MM.1S (cell line): ENCODE measurements around the gene NTMT1.

Source experiments
- DNase-seq: peaks from one replicate; pipeline ENCODE4 v3.0.0-alpha.2; 2015
- H2AFZ ChIP-seq: fragments of 300-600 bp; sonication (generic); 2 replicates; pipeline ENCODE4 v1.6.0; 2016; ENCODE audit warnings: antibody characterized with exemption, low read length
- H3F3A ChIP-seq: fragments of 300-600 bp; sonication (generic); 2 replicates; pipeline ENCODE4 v1.6.1; 2016; ENCODE audit warnings: mild to moderate bottlenecking, antibody characterized with exemption, low read length, moderate library complexity, mixed read lengths; ENCODE audit not compliant: insufficient read depth
- H3K27ac ChIP-seq: fragments of 300-600 bp; sonication (generic); 2 replicates; pipeline ENCODE4 v1.5.1; 2016; ENCODE audit warnings: mild to moderate bottlenecking, low read length
- H3K27me3 ChIP-seq: fragments of 300-600 bp; sonication (generic); replicated peaks from 2 replicates; pipeline ENCODE4 v1.6.0; 2016; ENCODE audit warnings: low read length; ENCODE audit not compliant: insufficient read depth
- H3K36me3 ChIP-seq: fragments of 300-600 bp; sonication (generic); replicated peaks from 2 replicates; pipeline ENCODE4 v1.6.1; 2016; ENCODE audit warnings: mild to moderate bottlenecking, low read length, mixed read lengths; ENCODE audit not compliant: insufficient read depth
- H3K4me1 ChIP-seq: fragments of 300-600 bp; sonication (generic); 2 replicates; pipeline ENCODE4 v1.6.1; 2016; ENCODE audit warnings: low read length, mixed read lengths
- H3K4me2 ChIP-seq: fragments of 300-600 bp; sonication (generic); 2 replicates; pipeline ENCODE4 v1.6.0; 2016; ENCODE audit warnings: low read depth, low read length
- H3K4me3 ChIP-seq: fragments of 300-600 bp; sonication (generic); 2 replicates; pipeline ENCODE4 v1.5.1; 2016; ENCODE audit warnings: low read length, mixed read lengths
- H3K79me2 ChIP-seq: fragments of 300-600 bp; sonication (generic); 2 replicates; pipeline ENCODE4 v1.6.1; 2016; ENCODE audit warnings: mixed run types, low read length, mixed read lengths
- H3K9ac ChIP-seq: fragments of 300-600 bp; sonication (generic); 2 replicates; pipeline ENCODE4 v1.6.1; 2016; ENCODE audit warnings: low read length, mixed read lengths
- H3K9me2 ChIP-seq: fragments of 300-600 bp; sonication (generic); replicated peaks from 2 replicates; pipeline ENCODE4 v1.6.1; 2016; ENCODE audit warnings: mild to moderate bottlenecking, low read length, mixed read lengths; ENCODE audit not compliant: insufficient read depth
- H3K9me3 ChIP-seq: fragments of 300-600 bp; sonication (generic); replicated peaks from 2 replicates; pipeline ENCODE4 v1.6.1; 2016; ENCODE audit warnings: mild to moderate bottlenecking, low read length, mixed read lengths; ENCODE audit not compliant: insufficient read depth
- H4K20me1 ChIP-seq: fragments of 300-600 bp; sonication (generic); 2 replicates; pipeline ENCODE4 v1.6.1; 2016; ENCODE audit warnings: mild to moderate bottlenecking, low read length, moderate library complexity, mixed read lengths; ENCODE audit not compliant: insufficient read depth
- EZH2 ChIP-seq: fragments of 300-600 bp; sonication (generic); optimal IDR thresholded peaks from 2 replicates; pipeline ENCODE3; 2017; ENCODE audit warnings: low read depth, mild to moderate bottlenecking, antibody characterized with exemption, low read length, mixed read lengths
- EZH2phosphoT487 ChIP-seq: fragments of 300-600 bp; sonication (generic); IDR thresholded peaks from 2 replicates; pipeline ENCODE4 v1.6.1; 2018; ENCODE audit warnings: antibody characterized with exemption, low read length
- TF ChIP-seq, protein P1 (sequence below): fragments of 300-600 bp; sonication (generic); IDR thresholded peaks from 2 replicates; pipeline ENCODE4 v1.5.1; 2016; ENCODE audit warnings: antibody characterized with exemption, low read length, mixed read lengths

NTMT1 gene

GRCh38 chr9:129595311-129595741, 30.6 kb upstream of the NTMT1 start:
- Histone ChIP-seq H3K9ac (no peak overlapping the region), H3K36me3 (no peaks in the 10 kb centered on the region), H3K27ac (no peak overlapping the region), H3K27me3 (peaks cover 6% of the 10 kb centered on the region), H3K4me1 (no peaks in the 10 kb centered on the region), H3K9me2 (no peaks in the 10 kb centered on the region), H3K79me2 (no peaks in the 10 kb centered on the region), H4K20me1 (no peaks in the 10 kb centered on the region), H3F3A (no peaks in the 10 kb centered on the region), H3K9me3 (no peaks in the 10 kb centered on the region), H2AFZ (no peak overlapping the region), H3K4me3 (no peak overlapping the region), H3K4me2 (no peak overlapping the region)
- DNase-seq: peak; percentile 23
- TF ChIP-seq, protein P1, sequence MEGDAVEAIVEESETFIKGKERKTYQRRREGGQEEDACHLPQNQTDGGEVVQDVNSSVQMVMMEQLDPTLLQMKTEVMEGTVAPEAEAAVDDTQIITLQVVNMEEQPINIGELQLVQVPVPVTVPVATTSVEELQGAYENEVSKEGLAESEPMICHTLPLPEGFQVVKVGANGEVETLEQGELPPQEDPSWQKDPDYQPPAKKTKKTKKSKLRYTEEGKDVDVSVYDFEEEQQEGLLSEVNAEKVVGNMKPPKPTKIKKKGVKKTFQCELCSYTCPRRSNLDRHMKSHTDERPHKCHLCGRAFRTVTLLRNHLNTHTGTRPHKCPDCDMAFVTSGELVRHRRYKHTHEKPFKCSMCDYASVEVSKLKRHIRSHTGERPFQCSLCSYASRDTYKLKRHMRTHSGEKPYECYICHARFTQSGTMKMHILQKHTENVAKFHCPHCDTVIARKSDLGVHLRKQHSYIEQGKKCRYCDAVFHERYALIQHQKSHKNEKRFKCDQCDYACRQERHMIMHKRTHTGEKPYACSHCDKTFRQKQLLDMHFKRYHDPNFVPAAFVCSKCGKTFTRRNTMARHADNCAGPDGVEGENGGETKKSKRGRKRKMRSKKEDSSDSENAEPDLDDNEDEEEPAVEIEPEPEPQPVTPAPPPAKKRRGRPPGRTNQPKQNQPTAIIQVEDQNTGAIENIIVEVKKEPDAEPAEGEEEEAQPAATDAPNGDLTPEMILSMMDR: no peak
- TF ChIP-seq EZH2 (no peak), EZH2phosphoT487 (no peak)

DNA sequence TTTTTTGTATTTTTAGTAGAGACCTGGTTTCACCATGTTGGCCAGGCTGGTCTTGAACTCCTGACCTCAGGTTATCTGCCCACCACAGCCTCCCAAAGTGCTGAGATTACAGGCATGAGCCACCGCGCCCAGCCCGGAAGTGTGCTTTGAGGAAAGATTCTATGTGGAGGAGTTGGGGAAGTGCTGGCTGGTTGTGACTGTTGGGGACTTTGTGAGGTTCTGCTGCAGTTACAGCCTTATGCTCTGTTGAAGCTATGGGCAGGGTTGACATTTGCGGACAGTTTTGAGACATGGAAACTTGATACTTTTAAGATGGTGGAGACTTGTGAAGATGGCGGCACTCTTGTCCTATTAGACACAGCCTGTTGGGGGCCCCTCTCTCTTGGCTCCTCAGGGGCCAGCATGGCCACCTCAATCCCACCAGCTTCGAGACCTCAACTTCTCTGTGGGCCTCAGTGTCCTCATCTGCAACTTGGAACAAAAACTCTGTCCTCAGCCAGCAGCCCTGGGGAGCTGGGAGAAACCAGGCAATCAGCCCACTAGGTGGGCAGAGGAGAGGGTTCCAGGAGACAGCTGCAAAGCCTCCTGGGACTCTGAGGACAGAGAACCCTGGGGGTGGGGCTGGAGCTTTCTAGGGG, 29.9 kb upstream of the NTMT1 start:
- H3K4me3 ChIP-seq: no peak overlapping the region

GRCh38 chr9:129596541-129597331, 29.2 kb upstream of the NTMT1 start:
- Histone ChIP-seq H3K36me3 (no peaks in the 10 kb centered on the region), H3K79me2 (no peaks in the 10 kb centered on the region), H3K27me3 (peaks cover 6% of the 10 kb centered on the region), H3K9ac (no peak overlapping the region), H3K4me1 (no peaks in the 10 kb centered on the region), H3K4me2 (no peak overlapping the region), H3K4me3 (no peak overlapping the region), H2AFZ (no peak overlapping the region), H3K9me3 (no peaks in the 10 kb centered on the region), H4K20me1 (no peaks in the 10 kb centered on the region), H3F3A (no peaks in the 10 kb centered on the region), H3K27ac (no peak overlapping the region), H3K9me2 (no peaks in the 10 kb centered on the region)
- TF ChIP-seq EZH2 (no peak), EZH2phosphoT487 (no peak)
- TF ChIP-seq, protein P1: no peak
- DNase-seq: no peak

More for the DNA sequence above, 29.9 kb upstream of the NTMT1 start:
- Histone ChIP-seq H3K36me3 (no peaks in the 10 kb centered on the region), H3K79me2 (no peaks in the 10 kb centered on the region), H3K27me3 (peaks cover 6% of the 10 kb centered on the region), H3K27ac (no peak overlapping the region), H3K4me2 (no peak overlapping the region), H3F3A (no peaks in the 10 kb centered on the region), H2AFZ (no peak overlapping the region), H3K4me1 (no peaks in the 10 kb centered on the region), H4K20me1 (no peaks in the 10 kb centered on the region), H3K9ac (no peak overlapping the region), H3K9me3 (no peaks in the 10 kb centered on the region), H3K9me2 (no peaks in the 10 kb centered on the region)
- TF ChIP-seq EZH2phosphoT487: no peak
- TF ChIP-seq, protein P1: no peak
- no peak for DNase-seq
